ENCODE results near the gene BCKDHB.

- TF ChIP-seq CTCF (conservative IDR thresholded peaks at IDR 0.05; ENCODE audit: low read depth, low read length) (no peak), RFX5 (IDR thresholded peaks at IDR 0.05; ENCODE audit: low read depth, low read length) (no peak), POLR2A (IDR thresholded peaks at IDR 0.05; ENCODE audit: low read depth, low read length) (no peak), RAD21 (IDR thresholded peaks at IDR 0.05; ENCODE audit: low read length) (no peak), SMC3 (IDR thresholded peaks at IDR 0.05; ENCODE audit: low read depth, low read length) (no peak), ELK1 (IDR thresholded peaks at IDR 0.05; ENCODE audit: borderline replicate concordance, low read depth, low read length) (no peak), CHD1 (IDR thresholded peaks at IDR 0.05; ENCODE audit: low read depth, low read length) (no peak), RCOR1 (IDR thresholded peaks at IDR 0.05; ENCODE audit: insufficient replicate concordance, low read length) (no peak)
These were observed 20.3 kb downstream of the BCKDHB start for GRCh38 chr6:80126657-80127345.

All from IMR-90 (cell line).